CD4-positive, alpha-beta T cell (primary cell): Measurements from ENCODE around the gene EXD3. TPM values are rescaled to one million over a fixed set of nuclear protein-coding genes. Genes with fewer than 3 reads are reported as not detected.
"Not testable (repeated sequence)": the region's sequence is repeated elsewhere in the genome, so short reads cannot be mapped to it uniquely, and the experiment has no call there.

Source experiments
- ATAC-seq: fragments of 200-7000 bp; cut with Tn5 transposase; one replicate; pipeline ENCODE4 v1.10.0; 2022; ENCODE audit warnings: mild to moderate bottlenecking; ENCODE audit not compliant: poor library complexity
- CTCF ChIA-PET: fragments of 350-600 bp; sonication (Branson Sonifier 250); formaldehyde crosslinking; loops from one replicate; lab custom pipeline; 2021; ENCODE audit warnings: antibody characterized with exemption, inconsistent platforms; lab: Charles Lee
- POLR2A ChIA-PET: fragments of 350-600 bp; sonication (Branson Sonifier 250); formaldehyde crosslinking; loops from one replicate; lab custom pipeline; 2021; ENCODE audit warnings: antibody characterized with exemption, inconsistent platforms; lab: Charles Lee
- DNase-seq, 14 experiments: peaks; one replicate each; pipeline ENCODE4 v3.0.0-alpha.2; 2013 to 2020; ENCODE audit warnings: mixed read lengths in 2 of 14
- H3K27ac ChIP-seq, 2 donors: one replicate each; pipeline versions ENCODE4 v1.5.1 to v1.7.0; 2013; ENCODE audit warnings: low read length in 2 of 2, low read depth in 1 of 2, mild to moderate bottlenecking in 1 of 2
- H3K27me3 ChIP-seq, 2 experiments: 1 replicate in 1 of 2; 2 replicates in 1 of 2; pipeline versions ENCODE4 v1.6.1 to v1.7.0; 2013; ENCODE audit warnings: low read length in 2 of 2, control low read depth in 1 of 2, mild to moderate bottlenecking in 1 of 2, moderate library complexity in 1 of 2; ENCODE audit not compliant: insufficient read depth in 2 of 2, control insufficient read depth in 1 of 2
- H3K36me3 ChIP-seq: one replicate; pipeline ENCODE4 v1.6.1; 2013; ENCODE audit warnings: low read length, control low read depth; ENCODE audit not compliant: insufficient read depth
- H3K4me1 ChIP-seq: one replicate; pipeline ENCODE4 v1.6.1; 2013; ENCODE audit warnings: low read length, control low read depth; ENCODE audit not compliant: insufficient read depth
- H3K4me3 ChIP-seq: one replicate; pipeline ENCODE4 v1.5.1; 2013; ENCODE audit warnings: mild to moderate bottlenecking, low read length, moderate library complexity
- H3K9me3 ChIP-seq, 2 experiments: 1 replicate in 1 of 2; 2 replicates in 1 of 2; pipeline versions ENCODE4 v1.6.1 to v1.7.0; 2013; ENCODE audit warnings: low read length in 2 of 2, mild to moderate bottlenecking in 2 of 2, control low read depth in 1 of 2, moderate library complexity in 1 of 2; ENCODE audit not compliant: control insufficient read depth in 1 of 2, insufficient read depth in 1 of 2
- H3K27ac Mint-ChIP-seq: one replicate; pipeline ENCODE4 v1.8.0; 2020; ENCODE audit warnings: mixed read lengths
- H3K27me3 Mint-ChIP-seq: one replicate; pipeline ENCODE4 v1.8.0; 2021; ENCODE audit warnings: mixed read lengths
- H3K36me3 Mint-ChIP-seq: one replicate; pipeline ENCODE4 v1.8.0; 2021; ENCODE audit warnings: low read depth, mixed read lengths
- H3K4me1 Mint-ChIP-seq: one replicate; pipeline ENCODE4 v1.8.0; 2021; ENCODE audit warnings: low read depth, mixed read lengths
- H3K4me3 Mint-ChIP-seq: one replicate; pipeline ENCODE4 v1.8.0; 2020; ENCODE audit warnings: mild to moderate bottlenecking, mixed read lengths
- H3K9me3 Mint-ChIP-seq: one replicate; pipeline ENCODE4 v1.8.0; 2020; ENCODE audit warnings: mixed read lengths
- intact Hi-C, 2 experiments: fragments of 100-400 bp; cut with DNase I in 1 of 2; cut with micrococcal nuclease in 1 of 2; formaldehyde crosslinking; loops; one replicate each; pipeline versions ENCODE4 v1.15.1 to v1.9.0; 2023 to 2025; cut with DNase I, micrococcal nuclease
- total RNA-seq, 174 experiments: library from RNA in 2 of 174; stranded (reverse) in 2 of 174; gene quantifications; one replicate each; pipeline ENCODE4 v1.2.3 and lab custom pipeline; 2021 to 2026
- TF ChIP-seq, protein P1 (sequence below): fragments of 200-600 bp; IDR thresholded peaks from one replicate; pipeline ENCODE4 v1.8.0; 2022; ENCODE audit warnings: antibody characterized with exemption, mild to moderate bottlenecking

EXD3 gene
- total RNA-seq, 2 experiments from 2014 or later, result 14.9 to 16.9 TPM

DNA sequence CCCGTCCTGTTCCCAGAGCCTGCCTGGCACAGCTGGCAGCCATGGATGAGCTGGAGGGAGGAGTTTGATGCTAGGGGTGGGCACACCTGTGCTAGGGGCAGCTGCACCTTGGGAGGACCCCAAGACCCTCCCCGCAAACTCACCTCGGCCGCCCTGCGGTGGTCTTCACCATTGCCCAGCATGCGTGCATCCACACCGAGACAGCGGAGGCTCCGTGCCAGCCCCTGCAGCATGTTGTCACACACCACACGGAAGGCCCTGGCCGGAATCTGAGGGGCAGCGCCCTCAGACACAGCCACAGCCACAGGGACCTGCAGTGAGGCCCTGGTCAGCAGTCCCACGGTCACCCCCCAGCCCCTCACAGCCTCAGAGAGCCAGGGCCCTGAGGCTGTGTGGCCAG lies 75.0 kb downstream of the EXD3 start:
- no peaks in the 10 kb centered on the region for H3K36me3 ChIP-seq
- H3K4me3 Mint-ChIP-seq, result no peak overlapping the region
- no peak overlapping the region for H3K27ac ChIP-seq
- no peaks in the 10 kb centered on the region for H3K27me3 Mint-ChIP-seq
- TF ChIP-seq, protein P1, sequence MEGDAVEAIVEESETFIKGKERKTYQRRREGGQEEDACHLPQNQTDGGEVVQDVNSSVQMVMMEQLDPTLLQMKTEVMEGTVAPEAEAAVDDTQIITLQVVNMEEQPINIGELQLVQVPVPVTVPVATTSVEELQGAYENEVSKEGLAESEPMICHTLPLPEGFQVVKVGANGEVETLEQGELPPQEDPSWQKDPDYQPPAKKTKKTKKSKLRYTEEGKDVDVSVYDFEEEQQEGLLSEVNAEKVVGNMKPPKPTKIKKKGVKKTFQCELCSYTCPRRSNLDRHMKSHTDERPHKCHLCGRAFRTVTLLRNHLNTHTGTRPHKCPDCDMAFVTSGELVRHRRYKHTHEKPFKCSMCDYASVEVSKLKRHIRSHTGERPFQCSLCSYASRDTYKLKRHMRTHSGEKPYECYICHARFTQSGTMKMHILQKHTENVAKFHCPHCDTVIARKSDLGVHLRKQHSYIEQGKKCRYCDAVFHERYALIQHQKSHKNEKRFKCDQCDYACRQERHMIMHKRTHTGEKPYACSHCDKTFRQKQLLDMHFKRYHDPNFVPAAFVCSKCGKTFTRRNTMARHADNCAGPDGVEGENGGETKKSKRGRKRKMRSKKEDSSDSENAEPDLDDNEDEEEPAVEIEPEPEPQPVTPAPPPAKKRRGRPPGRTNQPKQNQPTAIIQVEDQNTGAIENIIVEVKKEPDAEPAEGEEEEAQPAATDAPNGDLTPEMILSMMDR, result no peak
- CTCF ChIA-PET, result no interaction called here
- H3K27ac Mint-ChIP-seq, result no peak overlapping the region
- H3K9me3 Mint-ChIP-seq, result no peaks in the 10 kb centered on the region
- POLR2A ChIA-PET, result no interaction called here
- DNase-seq, result no peak
- peaks cover 0 to 39% of the 10 kb centered on the region in 2 experiments for H3K9me3 ChIP-seq
- no peak for ATAC-seq
- peaks cover 8% of the 10 kb centered on the region for H3K36me3 Mint-ChIP-seq
- no peak overlapping the region for H3K4me3 ChIP-seq
- no peaks in the 10 kb centered on the region for H3K4me1 Mint-ChIP-seq
- H3K4me1 ChIP-seq, result no peaks in the 10 kb centered on the region
- intact Hi-C loops, result no loop called here
- no peaks in the 10 kb centered on the region for H3K27me3 ChIP-seq

DNA sequence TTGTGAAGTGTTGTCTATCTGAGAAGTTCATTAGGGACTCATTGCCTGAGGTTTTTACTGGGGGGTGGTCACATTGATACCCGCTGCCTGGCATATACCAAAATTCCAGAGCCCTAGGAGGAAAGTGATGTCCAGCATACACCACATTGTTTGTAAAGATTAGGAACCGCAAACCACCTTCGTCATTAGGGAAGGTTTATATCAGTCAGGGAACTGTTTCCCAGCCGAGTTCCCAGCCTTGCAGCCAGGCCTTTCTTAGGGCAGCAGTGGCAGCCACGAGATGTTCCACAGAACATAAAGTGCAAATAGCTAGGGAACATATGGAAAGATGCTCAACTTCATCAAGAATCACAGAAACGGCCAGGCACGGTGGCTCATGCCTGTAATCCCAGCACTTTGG lies 80.5 kb downstream of the EXD3 start:
- no peak for DNase-seq
- Histone ChIP-seq H3K27ac (no peak overlapping the region), H3K36me3 (no peaks in the 10 kb centered on the region), H3K9me3 (peaks cover 0 to 10% of the 10 kb centered on the region in 2 experiments), H3K4me1 (no peaks in the 10 kb centered on the region), H3K4me3 (no peak overlapping the region), H3K27me3 (no peaks in the 10 kb centered on the region)
- no peak overlapping the region for H3K27ac Mint-ChIP-seq
- ChIA-PET CTCF (no interaction called here), POLR2A (no interaction called here)
- TF ChIP-seq, protein P1, result no peak
- no peaks in the 10 kb centered on the region for H3K9me3 Mint-ChIP-seq
- H3K27me3 Mint-ChIP-seq, result no peaks in the 10 kb centered on the region
- H3K4me1 Mint-ChIP-seq, result no peaks in the 10 kb centered on the region
- peaks cover 8% of the 10 kb centered on the region for H3K36me3 Mint-ChIP-seq
- no peak overlapping the region for H3K4me3 Mint-ChIP-seq
- ATAC-seq, result no peak
- intact Hi-C loops, result no loop called here

DNA sequence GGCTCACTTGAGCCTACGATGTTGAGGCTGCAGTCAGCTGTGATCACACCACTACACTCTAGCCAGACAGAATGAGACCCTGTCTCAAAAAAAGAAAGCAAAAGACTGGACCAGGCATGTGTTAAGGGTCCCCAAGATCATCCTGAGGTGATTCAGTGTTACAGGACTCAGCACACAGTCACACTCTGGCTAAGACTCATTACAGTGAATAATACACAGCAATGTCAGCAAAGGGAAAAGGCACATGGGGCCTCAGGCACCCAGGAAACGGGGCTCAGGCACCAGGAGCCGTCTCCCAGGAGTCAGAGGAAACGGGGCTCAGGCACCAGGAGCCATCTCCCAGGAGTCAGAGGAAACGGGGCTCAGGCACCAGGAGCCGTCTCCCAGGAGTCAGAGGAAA lies 81.7 kb downstream of the EXD3 start:
- DNase-seq (no peak), ATAC-seq (no peak)
- Mint-ChIP-seq H3K36me3 (peaks cover 4% of the 10 kb centered on the region), H3K4me1 (no peaks in the 10 kb centered on the region), H3K4me3 (no peak overlapping the region), H3K9me3 (no peaks in the 10 kb centered on the region), H3K27ac (no peak overlapping the region), H3K27me3 (no peaks in the 10 kb centered on the region)
- Histone ChIP-seq H3K36me3 (no peaks in the 10 kb centered on the region), H3K9me3 (peaks cover 0 to 8% of the 10 kb centered on the region in 2 experiments), H3K4me1 (no peaks in the 10 kb centered on the region), H3K4me3 (no peak overlapping the region), H3K27ac (no peak overlapping the region), H3K27me3 (no peaks in the 10 kb centered on the region)
- CTCF ChIA-PET, result no interaction called here
- TF ChIP-seq, protein P1, result no peak
- intact Hi-C loops, result no loop called here
- POLR2A ChIA-PET, result no interaction called here

DNA sequence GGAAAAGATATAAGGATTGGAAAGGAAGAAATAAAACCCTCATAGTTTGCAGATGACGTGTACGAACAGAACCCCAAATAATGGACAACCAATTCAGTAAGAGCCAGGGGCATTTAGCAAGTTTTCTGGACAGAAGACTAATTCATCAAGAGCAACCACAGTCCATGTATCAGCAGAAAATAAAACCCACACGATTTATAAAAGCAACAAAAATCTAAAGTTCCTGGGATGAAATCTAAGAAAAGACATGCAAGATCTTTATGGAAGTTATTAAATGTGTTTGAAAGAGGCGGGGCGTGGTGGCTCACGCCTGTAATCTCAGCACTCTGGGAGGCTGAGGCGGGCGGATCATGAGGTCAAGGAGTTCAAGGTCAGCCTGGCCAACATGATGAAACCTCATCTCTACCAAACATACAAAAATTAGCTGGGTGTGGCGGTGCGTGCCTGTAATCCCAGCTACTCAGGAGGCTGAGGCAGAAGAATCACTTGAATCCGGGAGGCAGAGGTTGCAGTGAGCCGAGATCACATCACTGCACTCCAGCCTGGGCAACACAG lies 83.0 kb downstream of the EXD3 start:
- ATAC-seq, H3K36me3 Mint-ChIP-seq, POLR2A ChIA-PET, H3K27me3 Mint-ChIP-seq, H3K9me3 Mint-ChIP-seq, H3K36me3 ChIP-seq, H3K4me3 ChIP-seq, H3K4me1 ChIP-seq, H3K27me3 ChIP-seq, intact Hi-C loops, H3K27ac Mint-ChIP-seq, H3K4me1 Mint-ChIP-seq, H3K4me3 Mint-ChIP-seq, H3K27ac ChIP-seq, DNase-seq, CTCF ChIA-PET: not testable (repeated sequence)
- peaks cover 0 to 14% of the 10 kb centered on the region in 2 experiments for H3K9me3 ChIP-seq
